ENCODE measurements around the gene CUL2.

GRCh38 chr10:35059481-35059880 lies 30.7 kb downstream of the CUL2 start:
- TF ChIP-seq CTCF (IDR thresholded peaks at IDR 0.05; ENCODE audit: low read depth, low read length, poor library complexity, severe bottlenecking) (no peak), EZH2phosphoT487 (IDR thresholded peaks at IDR 0.05; ENCODE audit: borderline replicate concordance, low read length) (no peak)

Data from DOHH2 (cell line).